ENCODE measurements around the gene KRTAP10-3. TPM values are rescaled to one million over a fixed set of nuclear protein-coding genes. Genes with fewer than 3 reads are reported as not detected.
A peak's percentile ranks its signal among the peaks of the same experiment; 100 is the strongest.

The KRTAP10-3 gene
- total and polyA plus RNA-seq, 9 of the 15 experiments (the other 6 are each of a cell fraction or from before 2014, with no cell fraction given): not detected

- ChIA-PET CTCF (ENCODE audit: low intra/inter-chr PET ratio) (no interaction called here), POLR2A (interaction anchor here (0.5 kb wide), 1 partner anchor 42 kb away, joined by 3 read pairs; no protein-coding TSS in a partner anchor)
- no TSS peak for BruUV-seq (replicated peaks)
- Histone ChIP-seq H3K4me3 (no peak overlapping the region), H3K27me3 (ENCODE audit: control insufficient read depth in 2 of 2, insufficient read depth in 2 of 2, low read length in 2 of 2) (peaks cover 30 to 64% of the 10 kb centered on the region in 2 experiments; a peak in 4 of 5 replicates), H4K20me1 (replicated peaks; ENCODE audit: control insufficient read depth, insufficient read depth, low read length) (peaks cover 13% of the 10 kb centered on the region; the same call in 1 of the 2 replicates), H3K4me1 (replicated peaks in 1 of 2; ENCODE audit: control insufficient read depth in 2 of 2, insufficient read depth in 2 of 2, low read length in 2 of 2) (peaks cover 0 to 16% of the 10 kb centered on the region in 2 experiments; a peak in 1 of 5 replicates), H3K27ac (ENCODE audit: extremely low read depth, low read depth, low read length) (no peak overlapping the region), H3K9me1 (ENCODE audit: control insufficient read depth, insufficient read depth, low read length) (no peaks in the 10 kb centered on the region), H3K4me2 (ENCODE audit: insufficient read depth, low read length) (no peak overlapping the region), H3K79me2 (ENCODE audit: control insufficient read depth, insufficient read depth, low read length) (no peaks in the 10 kb centered on the region), H3K36me3 (ENCODE audit: control insufficient read depth, insufficient read depth, low read length) (no peaks in the 10 kb centered on the region), H3K9me3 (replicated peaks; ENCODE audit: control insufficient read depth, insufficient read depth, low read depth, low read length) (peaks cover 21% of the 10 kb centered on the region; the same call in 1 of the 2 replicates), H2AFZ (ENCODE audit: low read depth, low read length) (no peak overlapping the region), H3K9ac (ENCODE audit: insufficient read depth in 1 of 2, low read depth in 2 of 2, low read length in 2 of 2) (no peak overlapping the region)
- TF ChIP-seq ASH1L (IDR thresholded peaks at IDR 0.05; ENCODE audit: borderline replicate concordance, low read depth, partially characterized antibody) (no peak), USF2 (CRISPR knock-in tag; IDR thresholded peaks at IDR 0.05) (peak; percentile 10; the same call in 1 of the 2 replicates)
- ATAC-seq (no peak), FAIRE-seq (no peak), DNase-seq (ENCODE audit: extremely low read depth in 1 of 4, low spot score in 3 of 4) (no peak)
- in situ Hi-C loops (cut with MboI): no loop called here
- intact Hi-C loops (cut with micrococcal nuclease): no loop called here
- WGBS (ENCODE audit: insufficient coverage, low coverage, missing lambda C conversion rate): 2% methylated on average over 11 of the region's 12 CpGs
These were observed 32.2 kb downstream of the KRTAP10-3 start for GRCh38 chr21:44526096-44526997.
